ENCODE data around the gene PPP1R14D.

The PPP1R14D gene

GRCh38 chr15:40843885-40844695, 15.6 kb upstream of the PPP1R14D start, which contains the start of gene SPINT1:
SPINT1 (plus strand) TSS chr15:40844048; CDS start chr15:40844555, 507 bp downstream.
- no peak for FAIRE-seq
- TF ChIP-seq, protein P1, sequence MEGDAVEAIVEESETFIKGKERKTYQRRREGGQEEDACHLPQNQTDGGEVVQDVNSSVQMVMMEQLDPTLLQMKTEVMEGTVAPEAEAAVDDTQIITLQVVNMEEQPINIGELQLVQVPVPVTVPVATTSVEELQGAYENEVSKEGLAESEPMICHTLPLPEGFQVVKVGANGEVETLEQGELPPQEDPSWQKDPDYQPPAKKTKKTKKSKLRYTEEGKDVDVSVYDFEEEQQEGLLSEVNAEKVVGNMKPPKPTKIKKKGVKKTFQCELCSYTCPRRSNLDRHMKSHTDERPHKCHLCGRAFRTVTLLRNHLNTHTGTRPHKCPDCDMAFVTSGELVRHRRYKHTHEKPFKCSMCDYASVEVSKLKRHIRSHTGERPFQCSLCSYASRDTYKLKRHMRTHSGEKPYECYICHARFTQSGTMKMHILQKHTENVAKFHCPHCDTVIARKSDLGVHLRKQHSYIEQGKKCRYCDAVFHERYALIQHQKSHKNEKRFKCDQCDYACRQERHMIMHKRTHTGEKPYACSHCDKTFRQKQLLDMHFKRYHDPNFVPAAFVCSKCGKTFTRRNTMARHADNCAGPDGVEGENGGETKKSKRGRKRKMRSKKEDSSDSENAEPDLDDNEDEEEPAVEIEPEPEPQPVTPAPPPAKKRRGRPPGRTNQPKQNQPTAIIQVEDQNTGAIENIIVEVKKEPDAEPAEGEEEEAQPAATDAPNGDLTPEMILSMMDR (IDR thresholded peaks at IDR 0.05; ENCODE audit: insufficient read depth, missing control alignments) = no peak
- DNase-seq (ENCODE audit: insufficient read length, low spot score) = no peak

- TF ChIP-seq, protein P1 (IDR thresholded peaks at IDR 0.05; ENCODE audit: insufficient read depth, missing control alignments) = no peak
- no peak for FAIRE-seq
- no peak for DNase-seq (ENCODE audit: insufficient read length, low spot score)
Observed at GRCh38 chr15:40843261-40843884, 14.9 kb upstream of the PPP1R14D start.

GRCh38 chr15:40841741-40842140, 13.2 kb upstream of the PPP1R14D start:
- FAIRE-seq (no peak), DNase-seq (ENCODE audit: insufficient read length, low spot score) (no peak)
- TF ChIP-seq, protein P1 (IDR thresholded peaks at IDR 0.05; ENCODE audit: insufficient read depth, missing control alignments) = no peak

- FAIRE-seq (no peak), DNase-seq (ENCODE audit: insufficient read length, low spot score) (no peak)
- TF ChIP-seq, protein P1 (IDR thresholded peaks at IDR 0.05; ENCODE audit: insufficient read depth, missing control alignments) = no peak
Observed at GRCh38 chr15:40838756-40839155, 10.2 kb upstream of the PPP1R14D start.

DNA sequence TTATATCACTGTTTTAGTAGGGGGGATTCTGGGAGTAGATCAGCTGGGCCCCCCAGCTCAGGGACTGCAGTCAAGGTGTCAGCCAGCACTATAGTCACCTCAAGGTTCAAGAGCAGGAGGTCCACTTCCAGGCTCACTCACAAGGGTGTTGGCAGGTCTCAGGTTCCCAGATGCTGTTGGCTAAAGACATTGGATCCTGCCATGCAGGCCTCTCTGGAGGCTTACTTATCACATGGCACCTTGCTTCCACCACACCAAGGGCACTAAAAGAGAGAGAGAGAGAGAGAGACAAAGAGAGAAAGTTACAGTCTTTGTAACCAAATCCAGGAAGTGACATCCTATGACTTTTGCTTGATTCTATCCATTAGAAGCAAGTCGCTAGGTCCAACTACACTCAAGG, 7.5 kb upstream of the PPP1R14D start:
- FAIRE-seq (no peak), DNase-seq (ENCODE audit: insufficient read length, low spot score) (no peak)
- TF ChIP-seq, protein P1 (IDR thresholded peaks at IDR 0.05; ENCODE audit: insufficient read depth, missing control alignments) = no peak

GRCh38 chr15:40832903-40833302, 4.4 kb upstream of the PPP1R14D start:
- TF ChIP-seq, protein P1 (IDR thresholded peaks at IDR 0.05; ENCODE audit: insufficient read depth, missing control alignments) = no peak
- FAIRE-seq = no peak

DNA sequence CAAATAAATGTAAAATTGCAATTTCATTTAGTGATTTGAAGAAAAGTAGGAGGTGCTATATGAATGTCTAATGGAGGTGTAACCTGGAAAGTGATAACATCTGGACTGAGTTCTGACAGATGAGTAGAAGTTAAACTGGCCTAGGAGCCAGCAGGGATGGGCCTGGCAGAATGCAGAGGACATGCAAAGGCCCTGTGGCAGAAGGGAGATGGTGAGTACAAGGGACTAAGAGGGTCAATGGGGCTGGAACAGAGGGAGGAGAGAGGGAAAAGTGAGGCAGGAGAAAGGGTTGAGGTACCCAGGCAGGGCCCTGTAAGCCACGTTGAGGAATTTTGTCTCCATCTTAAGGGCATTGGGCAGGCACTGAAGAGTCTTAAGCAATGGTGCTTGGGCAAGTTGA, 3.4 kb upstream of the PPP1R14D start:
- FAIRE-seq = no peak
- no peak for DNase-seq (ENCODE audit: insufficient read length, low spot score)
- TF ChIP-seq, protein P1 (IDR thresholded peaks at IDR 0.05; ENCODE audit: insufficient read depth, missing control alignments) = no peak

More at GRCh38 chr15:40832903-40833302, 4.4 kb upstream of the PPP1R14D start:
- DNase-seq (ENCODE audit: insufficient read length, low spot score) = no peak
